Measurements from ENCODE around the gene CATSPERE. TPM values are rescaled to one million over a fixed set of nuclear protein-coding genes. Genes with fewer than 3 reads are reported as not detected.
A peak's percentile ranks its signal among the peaks of the same experiment; 100 is the strongest.

The CATSPERE gene
- total and polyA plus RNA-seq, 2 donors (not counting 3 experiments of a cell fraction or from before 2014, with no cell fraction given), result 0.61 to 1.9 TPM

DNA sequence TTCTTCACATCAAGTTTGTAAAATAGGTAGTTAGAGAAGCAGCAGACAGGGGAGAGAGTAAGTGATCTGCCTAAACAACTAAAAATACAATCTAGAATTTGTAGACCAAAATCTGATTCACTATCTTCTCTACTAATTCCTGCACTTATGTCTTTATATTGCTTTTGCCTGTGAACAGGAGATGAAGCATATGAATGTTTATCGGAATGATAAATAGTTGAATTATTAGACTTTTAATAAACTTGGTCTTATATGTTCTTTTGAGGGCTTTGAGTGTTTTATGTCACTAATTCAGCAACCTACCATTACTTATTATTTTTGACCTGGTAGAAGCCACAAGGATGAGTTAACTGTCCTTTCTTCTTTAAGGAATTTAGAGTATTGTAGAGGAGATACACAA is 194.1 kb downstream of the CATSPERE start:
- H3K79me2 ChIP-seq (ENCODE audit: control insufficient read depth, insufficient read depth, low read length), result peaks cover 66% of the 10 kb centered on the region
- H3K4me2 ChIP-seq (ENCODE audit: insufficient read depth, low read length), result peak overlapping the region; percentile 99
- DNase-seq (ENCODE audit: low read depth, low spot score) (no peak), FAIRE-seq (no peak)
- H3K4me3 ChIP-seq (replicated peaks in 1 of 3; ENCODE audit: insufficient read depth in 1 of 3, low read depth in 1 of 3, low read length in 3 of 3), result peak overlapping the region in 1 of 3 experiments; percentile 90
- ChIA-PET CTCF (interaction anchor here (2.0 kb wide), 1 partner anchor 51 kb away, joined by 15 read pairs; no protein-coding TSS in a partner anchor), POLR2A (no interaction called here)
- H4K20me1 ChIP-seq (replicated peaks; ENCODE audit: control insufficient read depth, extremely low read depth, insufficient read depth, low read length), result no peaks in the 10 kb centered on the region
- dilution Hi-C loops (cut with MboI; ENCODE audit: extremely low pct_ligation_motif_present, low sequenced_read_pairs), result no loop called here
- no peak overlapping the region for H2AFZ ChIP-seq (ENCODE audit: low read depth, low read length)
- H3K9ac ChIP-seq (replicated peaks; ENCODE audit: extremely low read depth, insufficient read depth, low read length), result no peak overlapping the region
- H3K4me1 ChIP-seq (ENCODE audit: control insufficient read depth, extremely low read depth, insufficient read depth, low read length), result peaks cover 16% of the 10 kb centered on the region
- H3K9me3 ChIP-seq (replicated peaks; ENCODE audit: control insufficient read depth, insufficient read depth, low read length), result no peaks in the 10 kb centered on the region
- intact Hi-C loops (cut with micrococcal nuclease), result no loop called here
- BruUV-seq (replicated peaks), result no TSS peak
- TF ChIP-seq FOS (IDR thresholded peaks at IDR 0.05; ENCODE audit: borderline replicate concordance, insufficient read depth, low read length) (no peak), JUN (IDR thresholded peaks at IDR 0.05; ENCODE audit: borderline replicate concordance, insufficient read depth, insufficient read length, low read depth) (no peak)
- peaks cover 1 to 10% of the 10 kb centered on the region in 2 experiments for H3K36me3 ChIP-seq (ENCODE audit: control insufficient read depth in 2 of 2, extremely low read depth in 1 of 2, insufficient read depth in 2 of 2, low read length in 2 of 2)
- no peak overlapping the region for H3K27ac ChIP-seq (ENCODE audit: insufficient read depth, low read depth, low read length)
- H3K27me3 ChIP-seq (ENCODE audit: control insufficient read depth in 2 of 2, insufficient read depth in 2 of 2, low read length in 2 of 2), result peaks cover 0 to 2% of the 10 kb centered on the region in 2 experiments
- no peaks in the 10 kb centered on the region for H3K9me1 ChIP-seq (replicated peaks; ENCODE audit: control insufficient read depth, extremely low read depth, insufficient read depth, low read length)

DNA sequence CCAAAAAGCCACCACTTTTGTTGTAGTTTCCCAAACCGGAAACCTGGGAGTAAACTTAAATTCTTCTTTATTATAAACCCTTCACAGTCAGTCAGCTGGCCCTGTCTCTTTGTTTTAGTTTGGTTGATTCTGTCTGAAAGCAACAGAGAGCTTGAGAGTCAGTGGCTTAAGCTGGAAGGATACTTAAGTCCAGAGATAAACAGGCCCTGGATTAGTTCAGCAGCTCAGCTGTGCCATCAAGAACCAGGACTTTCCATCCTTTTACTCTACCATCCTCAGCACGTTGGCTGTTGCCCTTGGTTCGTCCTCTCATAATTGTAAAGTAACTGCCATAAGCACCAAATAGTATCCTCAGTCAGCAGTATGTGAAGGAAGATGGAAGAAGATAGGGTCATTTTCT is 196.3 kb downstream of the CATSPERE start:
- ChIA-PET POLR2A (no interaction called here), CTCF (no interaction called here)
- Histone ChIP-seq H3K9me1 (replicated peaks; ENCODE audit: control insufficient read depth, extremely low read depth, insufficient read depth, low read length) (no peaks in the 10 kb centered on the region), H3K9ac (replicated peaks; ENCODE audit: extremely low read depth, insufficient read depth, low read length) (no peak overlapping the region), H3K79me2 (ENCODE audit: control insufficient read depth, insufficient read depth, low read length) (peaks cover 80% of the 10 kb centered on the region), H3K27ac (ENCODE audit: insufficient read depth, low read depth, low read length) (no peak overlapping the region), H3K9me3 (replicated peaks; ENCODE audit: control insufficient read depth, insufficient read depth, low read length) (no peaks in the 10 kb centered on the region), H3K4me1 (ENCODE audit: control insufficient read depth, extremely low read depth, insufficient read depth, low read length) (peaks cover 12% of the 10 kb centered on the region), H3K27me3 (ENCODE audit: control insufficient read depth in 2 of 2, insufficient read depth in 2 of 2, low read length in 2 of 2) (no peaks in the 10 kb centered on the region), H2AFZ (ENCODE audit: low read depth, low read length) (no peak overlapping the region), H3K36me3 (ENCODE audit: control insufficient read depth in 2 of 2, extremely low read depth in 1 of 2, insufficient read depth in 2 of 2, low read length in 2 of 2) (peaks cover 1 to 10% of the 10 kb centered on the region in 2 experiments), H3K4me3 (replicated peaks in 1 of 3; ENCODE audit: insufficient read depth in 1 of 3, low read depth in 1 of 3, low read length in 3 of 3) (no peak overlapping the region), H3K4me2 (ENCODE audit: insufficient read depth, low read length) (no peak overlapping the region), H4K20me1 (replicated peaks; ENCODE audit: control insufficient read depth, extremely low read depth, insufficient read depth, low read length) (no peaks in the 10 kb centered on the region)
- DNase-seq (ENCODE audit: low read depth, low spot score) (no peak), FAIRE-seq (no peak)
- TF ChIP-seq EZH2 (IDR thresholded peaks at IDR 0.05; ENCODE audit: borderline replicate concordance, low read depth, low read length, severe bottlenecking) (no peak), FOS (IDR thresholded peaks at IDR 0.05; ENCODE audit: borderline replicate concordance, insufficient read depth, low read length) (no peak)
- TF ChIP-seq, protein P1, sequence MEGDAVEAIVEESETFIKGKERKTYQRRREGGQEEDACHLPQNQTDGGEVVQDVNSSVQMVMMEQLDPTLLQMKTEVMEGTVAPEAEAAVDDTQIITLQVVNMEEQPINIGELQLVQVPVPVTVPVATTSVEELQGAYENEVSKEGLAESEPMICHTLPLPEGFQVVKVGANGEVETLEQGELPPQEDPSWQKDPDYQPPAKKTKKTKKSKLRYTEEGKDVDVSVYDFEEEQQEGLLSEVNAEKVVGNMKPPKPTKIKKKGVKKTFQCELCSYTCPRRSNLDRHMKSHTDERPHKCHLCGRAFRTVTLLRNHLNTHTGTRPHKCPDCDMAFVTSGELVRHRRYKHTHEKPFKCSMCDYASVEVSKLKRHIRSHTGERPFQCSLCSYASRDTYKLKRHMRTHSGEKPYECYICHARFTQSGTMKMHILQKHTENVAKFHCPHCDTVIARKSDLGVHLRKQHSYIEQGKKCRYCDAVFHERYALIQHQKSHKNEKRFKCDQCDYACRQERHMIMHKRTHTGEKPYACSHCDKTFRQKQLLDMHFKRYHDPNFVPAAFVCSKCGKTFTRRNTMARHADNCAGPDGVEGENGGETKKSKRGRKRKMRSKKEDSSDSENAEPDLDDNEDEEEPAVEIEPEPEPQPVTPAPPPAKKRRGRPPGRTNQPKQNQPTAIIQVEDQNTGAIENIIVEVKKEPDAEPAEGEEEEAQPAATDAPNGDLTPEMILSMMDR (IDR thresholded peaks at IDR 0.05; ENCODE audit: extremely low read depth in 1 of 2, insufficient read depth in 1 of 2, low read depth in 1 of 2, low read length in 2 of 2), result no peak
- intact Hi-C loops (cut with micrococcal nuclease), result no loop called here
- dilution Hi-C loops (cut with MboI; ENCODE audit: extremely low pct_ligation_motif_present, low sequenced_read_pairs), result no loop called here
- BruUV-seq (replicated peaks), result no TSS peak

Measured in endothelial cell of umbilical vein (primary cell).